Neural cell (in vitro differentiated cells): Measurements from ENCODE around the gene APOC1. TPM values are rescaled to one million over a fixed set of nuclear protein-coding genes. Genes with fewer than 3 reads are reported as not detected.

Source experiments
- H2AFZ ChIP-seq: fragments of 200-600, 300-800 bp; sonication (generic), shearing (Covaris generic); 2 replicates; pipeline ENCODE4 v1.6.0; 2014; ENCODE audit warnings: low read depth, mild to moderate bottlenecking, antibody characterized with exemption, low read length, moderate library complexity
- H3F3A ChIP-seq: fragments of 200-600 bp; shearing (Covaris generic); 2 replicates; pipeline ENCODE4 v1.6.1; 2016; ENCODE audit warnings: mild to moderate bottlenecking, moderate library complexity, mixed read lengths, antibody characterized with exemption, low read length; ENCODE audit not compliant: insufficient read depth, poor library complexity, severe bottlenecking
- H3K27ac ChIP-seq: fragments of 200-600, 300-800 bp; sonication (generic), shearing (Covaris generic); 2 replicates; pipeline ENCODE4 v1.5.1; 2014; ENCODE audit warnings: mild to moderate bottlenecking, low read length, moderate library complexity
- H3K27me3 ChIP-seq: fragments of 300-800, 200-600 bp; sonication (generic), shearing (Covaris generic); 2 replicates; pipeline ENCODE4 v1.6.0; 2014; ENCODE audit warnings: mild to moderate bottlenecking, low read depth, low read length, moderate library complexity; ENCODE audit not compliant: insufficient read depth
- H3K36me3 ChIP-seq: fragments of 300-800, 200-600 bp; sonication (generic), shearing (Covaris generic); 2 replicates; pipeline ENCODE4 v1.5.1; 2014; ENCODE audit warnings: mild to moderate bottlenecking, antibody characterized with exemption, low read length, moderate library complexity; ENCODE audit not compliant: insufficient read depth
- H3K4me2 ChIP-seq: fragments of 300-800, 200-600 bp; sonication (generic), shearing (Covaris generic); 2 replicates; pipeline ENCODE4 v1.6.0; 2014; ENCODE audit warnings: mild to moderate bottlenecking, low read length
- H3K4me3 ChIP-seq: fragments of 300-800, 200-600 bp; sonication (generic), shearing (Covaris generic); 2 replicates; pipeline ENCODE4 v1.5.1; 2014; ENCODE audit warnings: mild to moderate bottlenecking, low read length, moderate library complexity
- H3K79me2 ChIP-seq: fragments of 200-600 bp; shearing (Covaris generic); replicated peaks from 2 replicates; pipeline ENCODE4 v1.6.0; 2014; ENCODE audit warnings: mild to moderate bottlenecking, low read length, moderate library complexity; ENCODE audit not compliant: insufficient read depth
- H3K9ac ChIP-seq: fragments of 300-800, 200-600 bp; sonication (generic), shearing (Covaris generic); 2 replicates; pipeline ENCODE4 v1.6.1; 2016; ENCODE audit warnings: mild to moderate bottlenecking, low read length, mixed read lengths
- H3K9me2 ChIP-seq: fragments of 200-600 bp; shearing (Covaris generic); 2 replicates; pipeline ENCODE4 v1.6.1; 2016; ENCODE audit warnings: mild to moderate bottlenecking, low read length, mixed read lengths; ENCODE audit not compliant: insufficient read depth
- H3K9me3 ChIP-seq: fragments of 200-600, 300-800 bp; sonication (generic), shearing (Covaris generic); 2 replicates; pipeline ENCODE4 v1.6.1; 2016; ENCODE audit warnings: mild to moderate bottlenecking, mixed run types, low read length, moderate library complexity, mixed read lengths
- H4K20me1 ChIP-seq: fragments of 200-600 bp; shearing (Covaris generic); 2 replicates; pipeline ENCODE4 v1.6.1; 2016; ENCODE audit warnings: mild to moderate bottlenecking, mixed run types; ENCODE audit not compliant: insufficient read depth
- EP300 ChIP-seq: fragments of 450-650 bp; conservative IDR thresholded peaks from 2 replicates; pipeline ENCODE4 v1.6.1; 2014; ENCODE audit warnings: antibody characterized with exemption, mild to moderate bottlenecking, moderate library complexity; ENCODE audit not compliant: poor library complexity, severe bottlenecking
- EZH2 ChIP-seq: fragments of 200-600, 300-800 bp; shearing (Covaris generic), sonication (generic); IDR thresholded peaks from 2 replicates; pipeline ENCODE4 v1.6.1; 2014; ENCODE audit warnings: antibody characterized with exemption, low read length, borderline replicate concordance, mild to moderate bottlenecking; ENCODE audit not compliant: insufficient read depth, poor library complexity, severe bottlenecking
- MXI1 ChIP-seq: fragments of 450-650 bp; conservative IDR thresholded peaks from 2 replicates; pipeline ENCODE4 v1.6.1; 2014; ENCODE audit warnings: antibody characterized with exemption, mild to moderate bottlenecking; ENCODE audit not compliant: poor library complexity, severe bottlenecking
- POLR2AphosphoS5 ChIP-seq: IDR thresholded peaks from 2 replicates; pipeline ENCODE4 v1.6.1; 2012
- RAD21 ChIP-seq: fragments of 450-650 bp; conservative IDR thresholded peaks from 2 replicates; pipeline ENCODE4 v1.6.1; 2014; ENCODE audit warnings: antibody characterized with exemption, mild to moderate bottlenecking, moderate library complexity
- REST ChIP-seq: IDR thresholded peaks from 2 replicates; pipeline ENCODE4 v1.6.1; 2012; ENCODE audit warnings: borderline replicate concordance
- SMC3 ChIP-seq: fragments of 450-650 bp; conservative IDR thresholded peaks from 2 replicates; pipeline ENCODE4 v1.6.1; 2014; ENCODE audit warnings: antibody characterized with exemption, mild to moderate bottlenecking, moderate library complexity; ENCODE audit not compliant: poor library complexity
- TAF1 ChIP-seq: IDR thresholded peaks from 2 replicates; pipeline ENCODE4 v1.6.1; 2012; ENCODE audit warnings: low read depth
- polyA plus RNA-seq: library from polyadenylated mRNA; depleted of rRNA; stranded (reverse); fragments of >200 nt; gene quantifications from 2 replicates; pipeline ENCODE4 v1.2.3, GENCODE V29; 2014
- TF ChIP-seq, protein P1 (sequence below): fragments of 450-650 bp; IDR thresholded peaks from 2 replicates; pipeline ENCODE4 v1.5.1; 2014; ENCODE audit warnings: antibody characterized with exemption, mild to moderate bottlenecking, moderate library complexity; ENCODE audit not compliant: poor library complexity, severe bottlenecking

The APOC1 gene
- polyA plus RNA-seq, 1 donor from 2014 or later: not detected

- H3K36me3 ChIP-seq: no peaks in the 10 kb centered on the region
- peaks cover 38% of the 10 kb centered on the region for H3K79me2 ChIP-seq
- no peak overlapping the region for H2AFZ ChIP-seq
- H3K4me3 ChIP-seq: no peak overlapping the region
- H3F3A ChIP-seq: no peaks in the 10 kb centered on the region
- no peak overlapping the region for H3K9ac ChIP-seq
- no peaks in the 10 kb centered on the region for H4K20me1 ChIP-seq
- no peaks in the 10 kb centered on the region for H3K9me2 ChIP-seq
- no peaks in the 10 kb centered on the region for H3K9me3 ChIP-seq
- H3K4me2 ChIP-seq: no peak overlapping the region
- H3K27me3 ChIP-seq: no peaks in the 10 kb centered on the region
- H3K27ac ChIP-seq: no peak overlapping the region
- TF ChIP-seq SMC3: no peak
- TF ChIP-seq RAD21: no peak
- TF ChIP-seq POLR2AphosphoS5: no peak
- TF ChIP-seq, protein P1, sequence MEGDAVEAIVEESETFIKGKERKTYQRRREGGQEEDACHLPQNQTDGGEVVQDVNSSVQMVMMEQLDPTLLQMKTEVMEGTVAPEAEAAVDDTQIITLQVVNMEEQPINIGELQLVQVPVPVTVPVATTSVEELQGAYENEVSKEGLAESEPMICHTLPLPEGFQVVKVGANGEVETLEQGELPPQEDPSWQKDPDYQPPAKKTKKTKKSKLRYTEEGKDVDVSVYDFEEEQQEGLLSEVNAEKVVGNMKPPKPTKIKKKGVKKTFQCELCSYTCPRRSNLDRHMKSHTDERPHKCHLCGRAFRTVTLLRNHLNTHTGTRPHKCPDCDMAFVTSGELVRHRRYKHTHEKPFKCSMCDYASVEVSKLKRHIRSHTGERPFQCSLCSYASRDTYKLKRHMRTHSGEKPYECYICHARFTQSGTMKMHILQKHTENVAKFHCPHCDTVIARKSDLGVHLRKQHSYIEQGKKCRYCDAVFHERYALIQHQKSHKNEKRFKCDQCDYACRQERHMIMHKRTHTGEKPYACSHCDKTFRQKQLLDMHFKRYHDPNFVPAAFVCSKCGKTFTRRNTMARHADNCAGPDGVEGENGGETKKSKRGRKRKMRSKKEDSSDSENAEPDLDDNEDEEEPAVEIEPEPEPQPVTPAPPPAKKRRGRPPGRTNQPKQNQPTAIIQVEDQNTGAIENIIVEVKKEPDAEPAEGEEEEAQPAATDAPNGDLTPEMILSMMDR: no peak
- no peak for TF ChIP-seq MXI1
- no peak for TF ChIP-seq TAF1
- TF ChIP-seq EZH2: no peak
- no peak for TF ChIP-seq REST
- TF ChIP-seq EP300: no peak
Measured at GRCh38 chr19:44961821-44962220, 47.4 kb downstream of the APOC1 start.

DNA sequence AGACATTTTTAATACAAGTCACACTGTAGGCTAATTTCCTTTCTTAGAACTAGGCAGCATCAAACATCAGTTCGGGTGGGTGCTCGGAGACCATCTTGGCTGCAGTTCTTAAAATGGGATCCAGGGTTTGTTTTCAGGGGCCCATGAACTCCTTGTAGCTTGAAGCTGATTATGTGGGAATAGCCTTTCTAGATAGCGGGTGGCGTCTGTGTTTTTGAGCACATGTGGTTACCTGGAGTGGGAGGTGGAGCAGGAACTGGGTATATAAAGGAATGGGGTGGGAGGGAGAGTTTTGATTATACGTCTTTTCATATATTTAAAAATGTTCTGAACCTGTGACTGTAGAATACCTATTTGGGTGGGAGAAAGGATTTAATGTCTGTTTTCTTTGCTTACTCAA lies 53.7 kb downstream of the APOC1 start:
- no peaks in the 10 kb centered on the region for H3F3A ChIP-seq
- no peaks in the 10 kb centered on the region for H3K9me3 ChIP-seq
- no peaks in the 10 kb centered on the region for H3K79me2 ChIP-seq
- TF ChIP-seq MXI1 (no peak), RAD21 (no peak), EZH2 (no peak), TAF1 (no peak)
- TF ChIP-seq, protein P1: no peak
- H3K9me2 ChIP-seq: no peaks in the 10 kb centered on the region
- no peak overlapping the region for H3K9ac ChIP-seq
- no peaks in the 10 kb centered on the region for H3K36me3 ChIP-seq
- H2AFZ ChIP-seq: no peak overlapping the region
- H3K4me3 ChIP-seq: no peak overlapping the region
- H3K4me2 ChIP-seq: no peak overlapping the region
- no peak overlapping the region for H3K27ac ChIP-seq
- H4K20me1 ChIP-seq: no peaks in the 10 kb centered on the region
- H3K27me3 ChIP-seq: no peaks in the 10 kb centered on the region
